GM20431 (cell line): ENCODE measurements around the gene ABHD10.

Experiments
- in situ Hi-C: fragments of 300-500 bp; cut with MseI, MboI; formaldehyde crosslinking; loops from one replicate; pipeline ENCODE4 v1.15.0; 2020; ENCODE audit warnings: low sequenced_read_pairs; ENCODE audit not compliant: unreplicated experiment

Gene ABHD10

DNA sequence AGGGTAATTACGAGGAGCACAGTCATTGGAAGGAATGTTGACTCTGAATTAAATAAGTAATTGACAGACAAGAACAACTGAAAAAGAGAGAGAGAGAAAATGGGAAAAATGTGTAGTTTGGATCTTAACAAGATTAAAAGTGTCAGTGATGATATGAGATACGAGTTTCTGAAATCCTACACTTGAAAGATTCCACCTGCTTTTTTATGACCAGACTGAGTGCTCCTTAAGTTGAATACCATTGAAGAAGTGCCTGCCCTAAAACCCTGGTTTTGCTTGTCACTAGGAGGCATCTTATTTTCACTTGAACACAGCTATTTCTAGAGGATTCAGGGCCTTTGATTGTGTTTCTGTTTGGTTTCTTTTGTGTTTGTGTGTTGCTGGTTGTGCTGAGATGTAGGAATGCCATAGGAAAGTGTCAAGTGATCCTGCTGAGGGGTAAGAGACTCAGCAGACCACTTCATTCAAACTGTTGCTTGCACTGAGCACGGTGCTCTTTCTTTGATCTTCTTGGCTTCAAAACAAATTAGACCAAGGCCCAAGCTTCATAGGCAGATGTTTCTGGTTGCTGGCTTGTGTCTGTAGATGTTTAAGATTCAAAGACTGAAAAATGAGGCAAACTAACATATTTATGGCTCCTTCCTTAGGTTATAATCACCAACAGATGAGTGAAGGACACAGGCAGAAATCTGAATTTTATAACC, 17.2 kb upstream of the ABHD10 start:
- in situ Hi-C loops = loop anchor here (10.0 kb wide), 1 partner anchor 237 kb away; no protein-coding TSS in a partner anchor

DNA sequence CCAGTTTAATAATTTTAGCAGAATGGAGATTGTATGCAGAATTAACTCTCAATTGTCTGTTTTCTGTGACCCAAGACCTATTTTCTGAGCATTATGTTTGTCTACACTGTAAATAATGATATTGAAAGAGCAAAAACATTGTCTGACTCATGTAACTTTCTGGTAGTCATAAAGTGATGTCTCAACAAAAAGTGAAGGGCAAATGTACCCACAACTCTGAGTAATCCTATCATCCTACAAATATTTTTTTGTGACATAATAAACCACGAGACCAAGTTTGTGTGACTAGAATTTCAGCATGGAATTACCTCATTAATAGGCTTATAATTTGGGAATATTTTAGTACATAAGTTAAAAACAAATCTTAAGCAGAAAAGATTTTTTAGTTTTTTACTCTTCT, 15.4 kb upstream of the ABHD10 start:
- in situ Hi-C loops = loop anchor here (10.0 kb wide), 1 partner anchor 239 kb away; no protein-coding TSS in a partner anchor

DNA sequence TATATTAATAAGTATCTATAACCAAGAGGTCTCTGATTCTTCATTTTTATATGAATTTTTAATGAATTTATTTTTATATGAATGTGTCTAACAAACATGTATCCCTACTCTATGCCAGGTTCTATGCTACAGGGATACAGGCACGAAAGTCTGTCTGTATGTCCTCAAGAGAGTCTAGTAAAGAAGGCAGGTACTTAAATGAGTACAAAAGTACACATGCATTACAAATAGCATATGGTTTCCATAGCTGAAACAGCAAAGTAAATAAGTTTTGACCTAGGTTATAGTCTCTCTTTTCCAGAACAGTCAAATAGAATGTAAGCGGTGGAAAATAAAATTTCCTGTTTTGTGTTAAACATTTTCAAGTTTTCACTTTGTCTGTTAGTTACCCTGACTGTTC, 13.3 kb upstream of the ABHD10 start:
- in situ Hi-C loops = loop anchor here (10.0 kb wide), 1 partner anchor 241 kb away; no protein-coding TSS in a partner anchor

DNA sequence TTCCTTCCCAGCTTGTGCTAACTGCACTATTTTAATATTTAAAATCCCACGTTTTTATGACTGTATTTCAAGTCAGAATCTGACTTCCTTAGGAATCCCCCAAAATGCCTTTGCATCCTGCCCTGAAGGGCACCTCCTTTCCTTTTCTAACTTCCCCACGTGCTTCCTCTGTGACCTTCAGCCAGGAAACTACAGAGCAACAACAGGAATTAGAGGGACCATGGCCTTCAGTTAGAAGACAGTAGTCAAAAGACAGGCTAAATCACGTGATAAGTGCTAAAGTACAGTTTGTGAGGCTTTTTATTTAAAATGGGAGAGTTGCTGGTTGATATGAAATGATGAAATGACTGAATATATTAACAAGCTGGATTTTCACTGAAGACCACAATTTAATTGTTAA, 11.8 kb upstream of the ABHD10 start:
- in situ Hi-C loops = loop anchor here (10.0 kb wide), 1 partner anchor 242 kb away; no protein-coding TSS in a partner anchor

DNA sequence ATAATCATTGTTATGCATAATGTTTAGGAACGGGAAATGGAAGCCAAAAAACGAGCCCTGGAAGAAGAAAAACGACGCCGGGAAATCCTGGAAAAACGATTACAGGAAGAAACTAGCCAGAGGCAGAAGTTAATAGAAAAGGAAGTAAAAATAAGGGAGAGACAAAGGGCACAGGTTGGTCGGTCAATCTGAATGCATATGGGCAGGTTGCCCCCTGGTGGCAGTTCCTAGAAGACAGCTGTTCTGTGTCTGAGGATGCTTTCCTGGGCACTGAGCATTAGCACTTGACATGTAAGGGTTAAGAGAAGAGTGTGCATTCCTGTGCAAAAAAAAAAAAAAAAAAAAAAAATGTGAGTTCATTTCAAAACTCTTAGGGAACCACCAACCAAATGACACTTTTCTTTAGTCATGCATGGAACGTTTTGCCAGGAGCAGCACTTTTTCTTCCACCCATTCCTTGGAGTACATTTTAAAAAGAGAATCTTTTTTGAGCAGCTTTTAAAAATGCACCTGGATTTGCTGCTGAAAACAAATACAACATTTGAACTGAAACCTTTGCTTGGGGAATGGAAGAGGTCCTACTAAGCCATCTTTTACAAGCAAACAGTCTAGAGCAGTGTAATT, 11.1 kb upstream of the ABHD10 start:
- in situ Hi-C loops = loop anchor here (10.0 kb wide), 1 partner anchor 243 kb away; no protein-coding TSS in a partner anchor

DNA sequence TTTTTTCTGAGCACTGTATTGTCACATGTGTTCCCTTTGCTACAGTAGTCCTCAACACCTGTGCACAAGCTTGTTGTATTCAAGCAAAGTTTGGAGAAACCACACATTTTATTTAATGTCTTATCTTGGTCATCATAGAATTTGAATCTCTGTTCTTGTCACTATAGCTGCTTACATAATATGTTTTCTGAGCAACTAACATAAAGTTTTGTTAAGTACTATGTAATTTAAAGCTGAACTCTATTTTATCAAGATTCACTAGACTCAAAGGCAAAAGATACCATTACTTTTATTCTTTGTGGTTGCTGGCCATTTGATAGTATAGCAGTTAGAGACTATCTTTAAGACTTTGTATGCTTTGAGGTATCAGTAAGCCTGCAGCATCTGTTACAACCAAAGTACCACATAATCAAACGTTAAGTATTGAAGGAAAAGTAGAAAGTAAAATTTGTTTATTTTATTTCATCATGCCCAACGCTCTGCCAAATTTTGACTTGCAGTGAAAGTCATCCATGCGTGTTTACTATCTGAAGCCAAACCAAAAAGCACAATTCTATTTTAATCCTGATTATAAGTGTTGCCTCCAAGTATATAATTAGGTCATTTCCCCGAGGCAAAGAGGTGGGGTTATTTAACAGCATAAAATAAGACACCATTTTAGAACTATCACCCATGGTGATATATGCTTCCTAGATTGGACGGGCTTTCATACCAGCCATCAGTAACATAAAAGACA, 10.3 kb upstream of the ABHD10 start:
- in situ Hi-C loops = loop anchor here (10.0 kb wide), 1 partner anchor 244 kb away; no protein-coding TSS in a partner anchor

DNA sequence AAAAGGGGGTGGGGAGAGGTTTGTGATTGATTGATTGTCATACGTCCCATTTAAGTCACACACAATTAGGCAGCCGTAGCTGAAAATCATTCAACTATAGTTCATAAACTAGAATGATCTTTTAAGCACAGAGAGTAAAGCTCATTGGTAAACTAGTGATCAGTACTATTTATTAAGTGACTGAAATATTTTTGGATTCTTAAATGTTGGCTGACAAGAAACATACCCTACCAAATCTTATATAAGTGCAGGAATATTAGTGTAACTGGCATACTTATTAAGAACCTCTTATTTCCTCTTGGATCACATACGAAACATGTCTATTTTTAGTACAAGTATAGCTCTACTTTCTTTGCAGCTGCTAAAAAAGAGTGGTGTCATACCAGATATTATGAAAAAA, 8.4 kb upstream of the ABHD10 start:
- in situ Hi-C loops = no loop called here

DNA sequence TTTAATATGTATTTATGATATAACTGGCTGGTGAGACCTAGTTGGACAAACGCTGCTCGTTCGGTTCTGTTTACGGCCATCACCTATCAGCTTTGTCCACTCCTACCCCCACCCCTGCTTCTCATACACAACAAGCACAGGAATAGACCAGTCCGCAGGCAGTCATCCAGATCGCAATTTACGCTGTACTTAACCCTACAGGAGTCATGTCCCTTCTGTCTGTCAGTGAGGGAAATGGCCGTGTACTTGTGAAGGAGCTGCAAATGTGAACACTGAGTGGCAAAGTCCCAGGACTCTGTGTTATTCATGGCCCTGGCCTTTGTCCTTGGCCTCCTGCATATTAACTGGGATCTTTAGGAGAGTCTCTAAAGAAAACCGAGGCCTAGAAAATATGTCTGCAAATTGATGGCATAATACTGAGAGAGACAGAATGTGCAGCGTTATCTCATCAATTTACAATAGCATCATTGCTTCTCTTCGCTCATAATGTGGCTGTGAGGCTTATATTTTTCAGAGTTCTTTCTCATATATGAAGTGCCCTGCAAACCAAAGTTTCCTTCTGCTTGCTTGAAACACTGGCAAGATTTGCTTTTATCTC, 7.2 kb upstream of the ABHD10 start:
- in situ Hi-C loops = no loop called here

DNA sequence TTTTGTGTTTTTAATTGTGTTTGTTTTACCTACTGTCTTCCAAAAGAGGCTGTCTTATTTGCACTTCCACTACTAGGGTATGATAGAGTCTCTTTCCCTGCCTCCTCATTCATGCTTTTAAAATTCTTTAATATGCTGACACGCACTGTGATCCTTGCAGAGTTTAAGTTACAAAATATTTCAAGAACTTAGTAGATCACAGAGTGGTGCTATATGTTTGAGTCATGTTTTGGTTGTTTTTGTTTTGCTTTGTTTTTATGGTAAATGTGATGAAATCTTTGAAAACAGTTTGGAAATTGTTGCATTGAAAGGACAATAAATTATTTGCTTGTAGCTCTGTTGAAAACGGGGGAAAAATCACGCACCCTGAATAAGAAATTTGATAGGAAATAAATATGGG, 5.9 kb upstream of the ABHD10 start:
- in situ Hi-C loops = no loop called here

DNA sequence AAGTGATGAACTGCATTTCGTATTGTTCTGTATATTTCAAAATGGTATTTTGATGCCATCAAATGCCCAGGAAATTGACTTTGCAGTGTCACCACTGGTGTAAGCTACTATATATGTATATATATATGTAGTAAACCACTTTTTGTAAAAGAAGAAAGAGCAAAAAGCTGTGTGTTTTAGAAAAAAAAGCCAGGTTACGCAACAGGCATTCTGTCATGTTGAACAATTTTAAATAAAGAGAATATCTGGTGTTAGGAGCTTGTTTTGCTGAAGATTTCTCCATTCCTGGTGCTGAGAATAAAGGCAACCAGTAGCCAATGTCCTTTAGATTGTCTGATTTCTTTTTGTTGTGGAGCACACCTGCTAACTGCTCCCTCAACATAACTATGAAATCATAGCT, 3.7 kb upstream of the ABHD10 start:
- in situ Hi-C loops = no loop called here

DNA sequence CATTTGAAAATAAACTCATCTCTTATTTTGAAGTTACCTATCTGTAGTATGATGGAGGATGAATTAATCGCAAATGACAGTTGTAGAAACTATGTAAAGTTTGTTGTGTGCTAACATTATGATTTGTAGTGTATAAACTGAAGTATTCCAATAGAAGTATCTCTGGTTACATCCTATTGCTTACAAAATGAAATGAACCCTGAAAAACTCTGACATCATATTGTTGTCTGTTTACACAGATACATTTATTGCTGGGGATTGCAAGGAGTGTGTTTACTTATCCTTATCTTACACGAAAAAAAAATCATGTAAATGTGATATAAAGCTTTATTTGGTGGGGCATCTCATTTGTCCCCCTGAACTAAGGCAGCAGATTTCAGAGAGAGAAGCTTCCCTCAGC, 2.6 kb upstream of the ABHD10 start:
- in situ Hi-C loops = no loop called here

DNA sequence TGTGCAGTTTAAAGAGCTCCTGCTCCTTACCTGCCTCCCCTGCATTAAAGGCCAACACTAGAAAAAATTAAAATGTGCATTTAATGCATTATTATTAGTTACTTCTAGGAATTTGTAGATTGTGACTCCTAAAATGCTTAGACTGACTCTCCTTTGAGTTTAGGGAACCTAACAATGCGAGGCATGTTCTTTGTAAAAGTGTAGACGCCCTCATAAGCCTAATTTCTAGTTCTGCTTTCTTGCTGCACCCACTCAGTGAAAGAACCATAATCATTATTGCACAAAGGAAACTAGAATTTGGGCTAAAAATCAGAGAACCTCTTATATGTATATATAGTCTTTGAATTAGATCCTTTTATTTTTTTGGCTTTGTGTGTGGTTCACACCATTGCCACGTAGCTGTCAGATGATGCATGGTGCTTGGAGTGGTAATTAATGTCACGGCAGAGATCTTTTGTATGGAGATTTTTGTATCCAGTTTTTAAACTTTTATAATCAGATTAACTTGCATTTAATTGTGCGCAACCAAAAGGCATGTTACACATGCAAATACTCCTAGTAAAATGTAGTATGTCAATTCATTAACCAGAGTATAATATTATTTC, 710 bp downstream of the ABHD10 start:
- in situ Hi-C loops = no loop called here

DNA sequence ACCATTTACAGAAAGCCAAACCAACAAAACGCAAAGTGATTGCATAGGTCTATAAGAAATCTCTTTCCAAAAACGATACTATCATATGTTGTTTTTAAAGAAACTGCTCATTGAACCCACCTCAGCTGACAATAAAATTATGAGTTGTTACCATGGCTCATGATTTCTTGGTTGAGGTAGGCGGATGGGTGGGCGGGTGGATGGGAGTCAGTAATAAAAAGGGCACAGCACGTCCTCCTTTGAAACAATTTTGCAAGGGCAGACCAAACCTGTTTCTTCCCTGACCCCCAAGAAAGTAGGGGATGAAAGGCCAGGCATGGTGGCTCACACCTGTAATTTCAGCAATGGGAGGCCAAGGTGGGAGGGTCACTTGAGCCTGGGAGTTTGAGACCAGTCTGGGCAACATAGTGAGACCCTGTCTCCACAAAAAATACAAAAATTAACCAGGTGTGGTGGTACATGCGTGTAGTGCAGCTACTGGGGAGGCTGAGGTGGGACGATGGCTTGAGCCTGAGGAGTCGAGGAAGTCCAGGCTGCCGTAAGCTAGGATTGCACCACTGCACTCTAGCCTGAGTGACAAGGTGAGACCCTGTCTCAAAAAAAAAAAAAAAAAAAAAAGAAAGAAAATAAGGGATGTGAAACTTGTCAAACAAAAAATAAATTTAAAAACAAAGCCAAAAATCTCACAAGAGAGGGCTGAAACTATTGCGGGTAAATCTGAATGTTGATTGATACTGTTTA, 2.1 kb downstream of the ABHD10 start:
- in situ Hi-C loops = no loop called here

DNA sequence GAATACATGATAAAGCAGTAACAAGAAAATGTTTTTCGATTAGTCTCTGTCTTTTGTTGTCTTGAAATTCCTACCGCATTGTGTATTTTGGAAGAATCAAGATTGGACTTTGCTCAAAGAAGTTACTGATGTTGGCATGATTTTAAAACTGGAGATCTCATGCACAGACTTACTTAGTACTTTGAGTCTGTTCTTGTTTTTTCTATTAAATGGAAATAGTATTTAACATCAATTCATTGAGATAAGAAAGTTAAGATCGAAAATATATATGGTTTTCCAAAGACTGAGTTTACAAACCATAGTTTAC, 2.6 kb downstream of the ABHD10 start:
- in situ Hi-C loops = no loop called here

DNA sequence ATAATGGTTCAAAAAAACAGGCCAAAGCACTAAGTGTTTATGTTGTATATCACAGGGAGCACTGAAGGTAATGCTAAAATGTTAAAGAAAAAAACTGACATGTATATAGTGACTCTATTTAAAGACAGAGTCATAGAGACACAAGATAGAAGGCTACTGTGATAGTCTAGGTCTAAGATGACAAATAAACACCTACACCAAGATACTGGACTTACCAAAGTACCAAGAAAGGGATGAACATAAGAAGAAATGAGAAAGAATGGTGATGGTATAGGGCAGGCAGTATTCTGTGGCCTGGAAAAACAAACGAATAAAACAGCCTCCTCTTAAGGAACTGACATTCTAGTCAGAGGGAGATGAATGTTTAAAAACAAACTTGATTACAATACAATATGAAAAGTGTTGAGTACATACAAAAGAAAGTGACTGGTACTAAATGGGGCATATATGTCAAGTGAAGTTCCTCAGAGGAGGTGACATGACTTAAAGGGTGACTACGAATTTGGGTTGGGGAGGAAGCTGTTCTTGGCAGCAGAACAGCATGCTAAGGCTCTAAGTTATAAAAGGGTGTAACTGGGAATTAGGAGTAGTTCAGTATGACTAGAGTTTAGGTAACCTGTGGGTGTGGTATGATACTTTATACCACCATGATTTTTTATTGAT, 5.9 kb downstream of the ABHD10 start:
- in situ Hi-C loops = no loop called here

DNA sequence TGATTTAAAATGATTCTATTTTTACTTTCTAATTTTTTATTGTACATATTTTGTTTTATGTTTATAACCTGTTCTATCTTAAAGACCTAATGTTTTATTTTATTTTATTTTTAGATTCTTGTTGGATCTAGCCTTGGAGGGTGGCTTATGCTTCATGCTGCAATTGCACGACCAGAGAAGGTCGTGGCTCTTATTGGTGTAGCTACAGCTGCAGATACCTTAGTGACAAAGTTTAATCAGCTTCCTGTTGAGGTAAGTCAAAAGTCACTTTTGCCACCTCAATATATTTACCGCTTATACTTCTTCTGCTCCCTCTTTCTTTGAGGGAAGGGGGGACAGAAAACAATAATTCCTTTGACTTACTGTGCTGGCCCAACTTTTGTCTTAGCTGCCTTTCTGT, 8.0 kb downstream of the ABHD10 start:
- in situ Hi-C loops = no loop called here

DNA sequence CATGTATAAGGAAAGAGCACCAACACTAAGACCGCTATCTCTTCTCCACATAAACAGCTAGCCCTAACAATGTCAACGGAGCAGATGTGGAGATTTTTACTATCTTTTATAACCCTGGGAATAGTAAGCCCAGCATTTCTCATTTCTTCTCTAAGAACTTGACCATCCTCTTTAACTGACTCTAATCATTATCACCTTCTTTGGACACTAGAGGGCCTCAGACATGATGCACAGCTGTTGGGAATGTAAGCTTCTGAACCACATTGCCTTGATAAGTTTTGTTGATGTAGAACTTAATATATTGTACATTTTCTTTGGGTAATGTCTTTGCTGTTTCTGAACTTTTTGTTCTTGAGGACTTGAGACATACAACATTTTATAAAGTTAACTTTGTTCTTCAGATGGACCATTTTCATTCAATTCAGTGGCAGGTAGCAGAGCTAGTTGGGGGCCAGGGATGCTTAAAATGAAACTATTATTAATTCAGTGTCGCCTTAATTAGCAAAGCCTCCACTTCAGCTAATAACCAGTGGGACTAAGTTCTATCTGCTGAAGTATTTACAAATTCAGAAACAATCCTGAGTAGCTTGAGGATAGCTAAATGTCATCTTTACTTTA, 10.3 kb downstream of the ABHD10 start:
- in situ Hi-C loops = no loop called here

DNA sequence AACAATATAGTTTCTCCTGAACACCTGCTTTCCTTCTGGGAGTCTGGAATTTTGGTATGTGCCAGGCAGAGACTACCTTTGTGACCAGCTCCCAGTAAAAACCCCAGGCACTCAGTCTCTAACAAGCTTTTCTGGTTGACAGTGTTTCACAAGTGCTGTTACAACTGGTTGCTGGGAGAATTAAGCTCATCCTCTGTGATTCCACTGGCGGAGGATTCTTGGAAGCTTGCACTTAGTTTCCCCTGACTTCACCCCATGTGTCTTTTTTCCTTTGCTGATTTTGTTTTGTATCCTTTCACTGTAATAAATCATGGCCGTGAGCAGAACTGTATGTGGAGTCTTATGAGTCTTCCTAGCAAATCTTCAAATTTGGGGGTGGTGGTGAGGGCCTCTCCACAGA, 14.2 kb downstream of the ABHD10 start:
- in situ Hi-C loops = no loop called here
